A673 (cell line): ENCODE results near the gene BATF3. TPM values are rescaled to one million over a fixed set of nuclear protein-coding genes. Genes with fewer than 3 reads are reported as not detected.

Source experiments
- BruUV-seq: library from RNA; stranded (reverse); fragments of 400-500 nt; replicated peaks from 2 replicates; lab custom pipeline; 2021; lab: Mats Ljungman, UMichigan
- CTCF ChIA-PET: fragments of 300-600 bp; sonication (Branson Sonifier 250); formaldehyde crosslinking; loops from one replicate; lab custom pipeline; 2022; ENCODE audit warnings: antibody characterized with exemption; lab: Charles Lee
- POLR2A ChIA-PET: fragments of 300-600 bp; sonication (Branson Sonifier 250); formaldehyde crosslinking; loops from one replicate; lab custom pipeline; 2022; ENCODE audit warnings: antibody characterized with exemption; ENCODE audit not compliant: low non-redundant PET; lab: Charles Lee
- DNase-seq: peaks from one replicate; pipeline ENCODE4 v3.0.0-alpha.2; 2015; ENCODE audit warnings: low spot score
- H3K27ac ChIP-seq: fragments of 200-600 bp; sonication (generic); 2 replicates; pipeline ENCODE4 v1.5.1; 2016; ENCODE audit warnings: mixed run types, low read depth, mild to moderate bottlenecking, mixed read lengths, antibody characterized with exemption, low read length; ENCODE audit not compliant: poor library complexity, severe bottlenecking
- H3K27me3 ChIP-seq: fragments of 200-600 bp; sonication (generic); replicated peaks from 2 replicates; pipeline ENCODE4 v1.6.1; 2017; ENCODE audit warnings: mixed run types, low read depth, mild to moderate bottlenecking, mixed read lengths, antibody characterized with exemption, low read length; ENCODE audit not compliant: insufficient read depth, poor library complexity
- H3K36me3 ChIP-seq: fragments of 200-600 bp; sonication (generic); 2 replicates; pipeline ENCODE4 v1.6.1; 2016; ENCODE audit warnings: mixed run types, mild to moderate bottlenecking, mixed read lengths, antibody characterized with exemption, low read length; ENCODE audit not compliant: insufficient read depth, poor library complexity, severe bottlenecking
- H3K4me1 ChIP-seq: fragments of 200-600 bp; sonication (generic); 2 replicates; pipeline ENCODE4 v1.6.1; 2017; ENCODE audit warnings: mixed run types, mild to moderate bottlenecking, mixed read lengths, antibody characterized with exemption, low read length; ENCODE audit not compliant: insufficient read depth, poor library complexity, severe bottlenecking
- H3K4me3 ChIP-seq: fragments of 200-600 bp; sonication (generic); 2 replicates; pipeline ENCODE4 v1.5.1; 2016; ENCODE audit warnings: low read depth, mixed run types, mild to moderate bottlenecking, mixed read lengths, low read length; ENCODE audit not compliant: poor library complexity, severe bottlenecking
- H3K9me3 ChIP-seq: fragments of 200-600 bp; sonication (generic); 2 replicates; pipeline ENCODE4 v1.6.1; 2016; ENCODE audit warnings: mixed run types, low read depth, mild to moderate bottlenecking, mixed read lengths, antibody characterized with exemption, low read length; ENCODE audit not compliant: poor library complexity, severe bottlenecking
- CTCF ChIP-seq: fragments of 300-800, 200-600 bp; sonication (generic); conservative IDR thresholded peaks from 2 replicates; pipeline ENCODE4 v1.5.1; 2017; ENCODE audit warnings: low read depth, mild to moderate bottlenecking, antibody characterized with exemption, low read length, moderate library complexity, mixed read lengths
- EZH2 ChIP-seq: fragments of 200-600 bp; sonication (generic); IDR thresholded peaks from 2 replicates; pipeline ENCODE4 v1.6.1; 2017; ENCODE audit warnings: borderline replicate concordance, low read depth, mild to moderate bottlenecking, mixed read lengths, antibody characterized with exemption, low read length; ENCODE audit not compliant: poor library complexity, severe bottlenecking
- intact Hi-C: fragments of 100-400 bp; cut with micrococcal nuclease; formaldehyde crosslinking; loops from one replicate; pipeline ENCODE4 v1.10.0; 2022; ENCODE audit not compliant: unreplicated experiment
- total RNA-seq: library from RNA; stranded (reverse); gene quantifications from 2 replicates; pipeline ENCODE4 v1.2.3, GENCODE V29; 2021

Gene BATF3
- total RNA-seq, 1 experiment from 2014 or later = 6.9 TPM

- no TSS peak for BruUV-seq
- ChIA-PET CTCF (interaction anchor here (0.5 kb wide), 1 partner anchor 9 kb away, joined by 4 read pairs; no protein-coding TSS in a partner anchor), POLR2A (no interaction called here)
- TF ChIP-seq EZH2 = no peak
- Histone ChIP-seq H3K4me1 (no peaks in the 10 kb centered on the region), H3K27ac (no peak overlapping the region), H3K27me3 (no peaks in the 10 kb centered on the region), H3K4me3 (no peak overlapping the region), H3K36me3 (no peaks in the 10 kb centered on the region), H3K9me3 (no peaks in the 10 kb centered on the region)
- intact Hi-C loops = loop anchor here (5.0 kb wide), 1 partner anchor 823 kb away; no protein-coding TSS in a partner anchor
- no peak for DNase-seq
Observed at GRCh38 chr1:212689758-212690529, 9.7 kb downstream of the BATF3 start.

- H3K36me3 ChIP-seq = no peaks in the 10 kb centered on the region
- BruUV-seq = no TSS peak
- ChIA-PET CTCF (no interaction called here), POLR2A (no interaction called here)
- intact Hi-C loops = no loop called here
- H3K9me3 ChIP-seq = no peaks in the 10 kb centered on the region
- TF ChIP-seq CTCF (no peak), EZH2 (no peak)
- no peak for DNase-seq
- no peaks in the 10 kb centered on the region for H3K27me3 ChIP-seq
- H3K4me3 ChIP-seq = no peak overlapping the region
- no peaks in the 10 kb centered on the region for H3K4me1 ChIP-seq
- no peak overlapping the region for H3K27ac ChIP-seq
Observed at GRCh38 chr1:212689196-212689725, 10.4 kb downstream of the BATF3 start.

- intact Hi-C loops = no loop called here
- Histone ChIP-seq H3K36me3 (no peaks in the 10 kb centered on the region), H3K4me1 (peaks cover 1% of the 10 kb centered on the region), H3K27ac (no peak overlapping the region), H3K4me3 (no peak overlapping the region), H3K27me3 (no peaks in the 10 kb centered on the region), H3K9me3 (no peaks in the 10 kb centered on the region)
- no peak for TF ChIP-seq EZH2
- TF ChIP-seq CTCF = no peak
- CTCF ChIA-PET = no interaction called here
- peak; percentile 22 for DNase-seq
- POLR2A ChIA-PET = no interaction called here
- BruUV-seq = no TSS peak
Observed at GRCh38 chr1:212688341-212689047, 11.1 kb downstream of the BATF3 start.
